GM21529 (cell line): ENCODE results near the gene VDR.
"Not testable (repeated sequence)": the region's sequence is repeated elsewhere in the genome, so short reads cannot be mapped to it uniquely, and the experiment has no call there.

Experiments used
- ATAC-seq: cut with Tn5 transposase; IDR thresholded peaks from one replicate; pipeline ENCODE4 v1.9.1; 2021; ENCODE audit not compliant: unreplicated experiment

Gene VDR

DNA sequence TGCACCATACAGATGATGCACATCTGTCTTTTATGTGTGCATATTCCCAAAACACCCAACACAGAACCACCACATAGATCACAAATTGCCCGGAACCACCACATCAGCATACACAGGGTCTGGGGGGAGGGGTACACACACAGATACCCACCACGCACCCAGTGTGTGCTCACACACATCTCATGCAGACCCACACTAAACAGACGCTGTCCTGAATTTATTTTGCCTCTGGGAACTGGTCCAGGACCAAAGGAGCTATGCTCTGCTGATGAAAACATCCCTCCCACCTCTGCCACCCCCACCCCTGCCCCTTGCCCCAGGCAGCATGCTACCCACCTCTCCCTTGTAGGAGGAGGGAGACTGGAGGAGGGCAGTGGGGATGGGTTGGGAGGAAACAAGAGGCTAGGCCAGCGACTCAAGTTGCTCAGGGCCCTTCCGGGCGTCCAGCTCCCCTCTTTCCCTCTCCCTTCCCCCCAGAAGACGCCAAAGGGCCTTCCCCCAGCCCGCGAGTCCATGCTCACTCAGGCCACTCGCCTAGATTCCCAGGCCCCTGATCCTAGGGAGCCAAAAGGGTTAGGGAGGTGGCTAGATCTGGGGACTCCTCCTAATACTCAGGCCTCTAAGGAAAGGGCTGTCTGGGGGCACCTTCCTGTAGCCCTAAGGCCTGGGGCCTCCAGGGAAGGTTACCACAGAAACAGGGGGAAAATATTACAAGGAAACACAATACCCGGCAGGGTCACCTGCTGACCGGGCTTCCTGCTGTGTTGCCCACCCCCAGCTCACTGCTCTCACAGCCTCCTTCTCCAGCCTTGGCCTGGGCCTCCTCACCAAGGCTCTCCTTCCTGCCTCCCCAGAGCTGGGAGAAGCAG, 88.2 kb downstream of the VDR start:
- no peak for ATAC-seq

DNA sequence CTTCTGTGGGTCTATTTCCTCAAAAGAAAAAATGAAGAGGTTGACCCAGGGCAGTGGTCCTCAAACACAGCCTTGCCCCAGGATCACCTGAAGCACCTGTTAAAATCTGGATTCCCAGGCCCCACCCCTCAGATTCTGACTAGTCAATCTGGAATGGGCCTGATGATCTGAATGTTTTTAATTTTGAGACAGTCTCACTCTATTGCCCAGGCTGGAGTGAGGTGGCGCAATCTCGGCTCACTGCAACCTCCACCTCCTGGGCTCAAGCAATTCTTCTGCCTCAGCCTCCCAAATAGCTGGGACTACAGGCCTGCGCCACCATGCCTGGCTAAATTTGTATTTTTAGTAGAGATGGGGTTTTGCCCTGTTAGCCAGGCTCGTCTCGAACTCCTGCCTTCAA, 89.3 kb downstream of the VDR start:
- ATAC-seq, result not testable (repeated sequence)

DNA sequence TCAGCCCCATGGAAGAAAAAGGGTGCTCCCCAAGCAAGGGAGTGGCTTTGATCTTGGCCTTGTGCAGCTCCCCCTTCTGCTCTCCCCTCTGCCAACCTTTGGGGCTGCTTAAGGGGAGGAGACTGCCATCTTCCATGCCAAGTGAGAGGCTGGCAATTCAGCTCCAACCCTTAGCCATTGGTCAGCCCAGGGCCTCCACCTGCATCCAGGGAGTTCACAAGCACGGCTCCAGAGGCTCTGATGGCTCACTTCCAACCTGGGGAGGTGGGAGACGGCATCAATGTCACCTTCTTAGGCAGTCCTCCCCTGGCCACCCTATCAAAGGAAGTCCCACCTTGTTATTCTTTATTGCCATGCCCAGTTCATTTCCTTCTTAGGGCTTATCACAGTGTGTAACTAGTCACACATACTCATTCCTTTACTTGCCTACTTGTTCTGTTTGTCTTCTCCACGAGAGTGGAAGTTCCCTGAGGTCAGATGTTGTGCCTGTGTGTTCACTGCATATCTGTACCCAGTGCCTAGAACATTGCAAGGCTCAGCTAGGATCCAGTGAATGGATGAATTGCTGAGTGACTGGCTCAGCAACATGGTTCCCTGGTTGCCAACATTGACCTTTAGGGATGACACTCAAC, 90.1 kb downstream of the VDR start:
- ATAC-seq, result no peak

DNA sequence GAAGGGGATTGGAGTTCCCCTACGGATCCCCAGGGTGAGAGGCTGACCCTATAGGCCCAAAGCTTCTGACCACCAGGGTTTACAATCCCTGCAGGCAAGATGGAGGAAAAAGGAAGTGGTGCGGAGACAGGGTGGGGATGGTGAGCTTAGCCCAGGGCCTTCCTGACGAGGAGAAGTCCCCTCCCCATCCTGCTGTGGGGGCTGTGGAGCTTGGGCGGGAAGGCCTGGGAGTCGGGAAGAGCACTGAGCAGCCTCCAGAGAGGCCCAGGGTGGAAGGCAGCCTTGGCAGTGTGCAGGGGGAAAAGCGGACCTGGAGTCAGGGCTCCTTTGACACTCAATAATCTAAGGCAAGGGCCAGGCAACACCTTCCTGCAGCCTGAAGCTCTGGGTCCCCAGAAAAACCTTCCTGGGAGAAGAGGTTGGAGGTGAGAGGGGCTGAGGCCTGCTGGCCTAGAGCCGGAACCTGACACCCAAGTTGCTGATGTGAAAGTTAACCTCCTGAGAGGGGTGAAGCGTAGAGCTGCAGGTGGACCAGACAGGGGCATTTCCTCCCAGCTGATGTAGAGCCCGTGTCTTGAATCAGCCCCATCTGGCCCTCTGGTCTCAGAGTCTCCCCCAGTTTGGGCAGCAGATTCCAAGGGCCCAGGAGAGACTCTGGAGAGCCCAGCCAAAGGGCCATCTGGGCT, 91.1 kb downstream of the VDR start:
- ATAC-seq, result peak; percentile 35

DNA sequence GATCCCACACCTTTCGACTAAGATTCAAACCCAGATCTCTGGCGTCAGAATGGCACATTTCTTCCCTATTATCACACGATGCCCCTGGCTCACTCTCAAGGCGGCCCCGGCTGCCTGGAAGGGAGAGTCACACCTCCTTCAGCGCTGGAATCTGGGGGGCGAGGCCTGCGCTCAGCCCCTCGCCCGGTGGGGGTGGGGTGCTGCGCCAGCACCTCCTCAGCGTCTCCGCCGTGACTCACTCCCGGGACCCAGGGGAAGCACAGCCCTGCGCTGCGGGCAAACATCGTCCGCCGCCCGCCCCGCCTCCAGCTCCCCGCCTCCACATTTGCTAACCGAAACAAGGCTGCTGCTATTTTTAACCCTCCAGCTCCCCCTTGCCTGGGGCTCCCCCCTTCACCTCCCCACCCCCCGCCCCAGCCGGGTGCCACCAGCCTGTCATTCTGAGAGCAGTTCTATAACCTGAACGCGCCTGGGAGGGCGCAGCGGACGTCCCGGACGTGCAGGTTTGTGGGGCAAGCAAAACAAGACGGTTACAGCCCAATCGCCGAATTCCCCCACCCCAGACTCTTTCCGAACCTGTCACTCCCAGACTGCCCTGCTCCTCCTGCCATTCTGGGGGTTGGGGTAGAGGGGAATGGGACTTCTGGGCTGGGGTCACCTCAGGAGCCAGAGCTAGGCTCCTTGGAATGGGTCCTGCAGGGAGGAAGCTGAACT, 91.8 kb downstream of the VDR start:
- peak; percentile 76 for ATAC-seq

DNA sequence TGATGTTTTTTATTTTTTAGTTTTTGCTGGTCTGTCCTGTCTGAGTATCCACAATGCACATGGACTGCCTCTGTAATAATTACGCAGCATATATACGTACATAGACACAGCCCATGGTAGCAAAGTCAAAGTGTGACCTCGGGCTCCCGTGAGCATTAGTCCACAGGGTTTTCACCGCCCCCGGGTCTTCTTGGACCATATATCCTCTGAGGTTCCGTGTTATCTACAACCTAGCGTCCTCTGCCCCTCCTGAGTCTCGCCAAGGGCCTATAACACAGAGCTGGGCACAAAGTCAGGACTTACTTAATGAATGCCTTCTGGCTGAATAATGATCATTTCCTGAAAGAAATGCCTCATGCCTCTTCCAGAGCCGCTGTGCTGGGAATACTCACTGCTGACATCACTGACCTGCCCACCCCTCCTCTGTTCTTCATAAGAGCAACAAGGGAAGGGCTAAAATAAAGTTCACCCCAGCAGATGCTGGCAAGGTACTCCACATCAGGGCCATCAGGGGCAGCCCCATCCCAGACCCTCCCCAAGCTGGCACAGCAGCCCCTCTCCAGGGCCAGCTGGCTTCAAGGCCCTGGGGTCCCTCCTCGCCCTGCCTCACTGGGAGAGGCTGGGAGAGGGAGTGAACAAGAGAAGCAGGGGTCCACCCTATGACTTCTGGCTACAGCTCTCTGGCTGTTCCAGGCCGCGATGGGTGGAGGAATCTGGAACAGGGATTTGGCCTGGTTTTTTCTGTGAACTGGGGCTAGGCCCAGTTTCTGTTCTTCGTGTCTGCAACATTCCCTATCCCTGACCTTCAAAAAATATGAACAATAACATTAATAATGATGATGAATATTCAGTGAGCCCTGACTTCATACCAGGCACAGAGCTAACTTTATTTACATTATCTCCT, 93.0 kb downstream of the VDR start:
- ATAC-seq, result no peak

DNA sequence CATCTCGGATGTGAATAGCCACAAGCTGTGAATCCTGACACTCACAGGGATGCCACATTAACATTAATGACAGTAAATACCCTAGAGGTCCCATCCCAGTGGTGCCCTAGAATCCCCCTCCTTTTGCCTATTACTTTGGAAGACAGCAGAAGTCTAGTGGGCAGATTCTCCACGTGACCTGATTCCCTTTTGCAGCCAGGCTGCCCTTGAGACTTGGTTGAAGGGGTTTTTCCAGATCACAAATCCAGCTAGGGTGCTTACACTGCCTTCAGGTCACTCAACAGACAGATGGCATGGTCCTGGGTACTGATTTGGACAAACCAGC, 93.8 kb downstream of the VDR start:
- ATAC-seq, result no peak

DNA sequence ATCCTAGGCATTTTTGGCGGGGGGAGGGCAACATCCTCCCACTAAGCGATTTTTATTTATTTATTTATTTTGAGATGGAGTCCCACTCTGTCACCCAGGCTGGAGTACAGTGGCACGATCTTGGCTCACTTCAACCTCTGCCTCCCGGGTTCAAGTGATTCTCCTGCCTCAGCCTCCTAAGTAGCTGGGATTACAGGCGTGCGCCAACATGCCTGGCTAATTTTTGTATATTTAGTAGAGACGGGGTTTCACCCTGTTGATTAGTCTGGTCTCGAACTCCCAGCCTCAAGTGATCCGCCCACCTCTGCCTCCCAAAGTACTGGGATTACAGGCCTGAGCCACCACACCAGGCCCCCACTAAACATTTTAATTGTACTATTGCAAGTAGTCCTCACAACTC, 95.3 kb downstream of the VDR start:
- not testable (repeated sequence) for ATAC-seq

DNA sequence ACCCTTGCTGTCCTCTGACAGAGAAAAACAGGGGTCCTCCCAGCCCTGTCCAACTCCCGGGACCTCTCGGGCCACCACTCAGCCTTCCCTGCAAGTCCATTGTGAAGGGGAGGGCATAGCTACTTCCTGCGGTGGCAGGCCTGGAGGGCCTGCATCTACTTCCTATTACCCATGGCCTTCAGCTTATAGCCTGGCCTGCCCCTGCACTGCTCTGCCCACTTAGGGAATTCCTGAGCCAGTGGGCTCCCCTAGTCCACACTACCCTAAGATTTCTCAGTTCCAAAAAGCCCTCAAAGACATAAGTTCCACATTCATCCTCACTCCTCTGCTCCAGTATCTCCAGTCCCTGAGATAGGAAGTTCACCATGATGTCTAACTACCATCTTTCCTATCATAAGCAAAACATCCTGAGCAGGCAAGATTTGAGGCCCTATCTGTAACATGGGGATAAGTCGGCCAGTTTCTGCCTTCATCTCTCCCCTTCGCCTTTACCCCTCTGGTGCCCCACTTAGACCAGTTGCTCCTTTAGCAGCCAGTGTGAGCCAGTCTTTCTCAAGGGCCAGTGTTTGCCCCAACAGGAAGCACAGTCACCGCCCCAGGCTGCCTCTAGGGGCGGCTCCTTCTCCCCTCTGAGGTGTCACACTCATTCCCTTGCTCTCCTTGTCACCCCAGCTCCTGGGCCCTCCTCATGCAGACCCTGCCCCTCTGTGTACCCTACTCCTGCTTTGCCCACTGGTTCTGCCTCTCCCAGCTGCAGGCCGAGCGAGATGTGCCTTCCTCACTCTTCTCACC, 96.0 kb downstream of the VDR start:
- ATAC-seq, result no peak

DNA sequence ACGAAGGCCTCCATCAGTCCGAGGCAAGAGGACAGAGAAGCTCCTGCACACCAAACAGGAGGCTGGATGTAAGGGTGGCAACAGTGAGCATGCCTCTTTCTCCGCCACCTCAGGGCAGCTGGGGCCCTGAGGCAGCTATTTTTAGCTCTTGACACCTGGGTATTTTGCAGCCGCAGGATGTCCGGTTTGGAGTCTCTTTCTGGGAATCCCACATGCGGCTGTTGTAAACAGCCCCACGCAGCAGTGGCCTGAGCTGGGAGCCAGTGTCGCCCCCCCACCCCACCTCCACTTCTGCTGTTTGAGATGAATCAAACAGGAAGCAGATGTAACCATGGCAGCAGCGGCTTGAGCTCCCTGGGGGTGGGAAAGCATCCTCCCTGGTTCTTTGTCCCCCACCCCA, 96.7 kb downstream of the VDR start:
- ATAC-seq, result peak; percentile 47

DNA sequence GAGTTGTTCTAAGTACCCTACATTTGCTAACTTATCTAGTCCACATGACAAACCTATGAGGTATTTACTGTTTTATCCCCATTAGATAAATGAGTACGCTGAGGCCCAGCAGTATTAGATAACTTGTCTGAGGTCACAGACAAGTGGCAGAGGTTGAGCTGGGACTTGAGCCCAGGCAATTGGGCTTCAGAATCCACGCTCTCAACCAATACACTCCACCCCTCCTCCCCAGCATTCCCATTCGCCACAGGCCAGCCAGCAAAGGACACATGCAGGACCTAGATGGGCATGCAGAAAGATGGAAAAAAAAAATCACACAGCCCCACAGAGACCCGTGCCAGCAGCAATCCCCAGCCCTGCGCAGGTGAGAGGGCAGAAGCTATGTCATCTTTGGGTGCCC, 97.5 kb downstream of the VDR start:
- no peak for ATAC-seq

DNA sequence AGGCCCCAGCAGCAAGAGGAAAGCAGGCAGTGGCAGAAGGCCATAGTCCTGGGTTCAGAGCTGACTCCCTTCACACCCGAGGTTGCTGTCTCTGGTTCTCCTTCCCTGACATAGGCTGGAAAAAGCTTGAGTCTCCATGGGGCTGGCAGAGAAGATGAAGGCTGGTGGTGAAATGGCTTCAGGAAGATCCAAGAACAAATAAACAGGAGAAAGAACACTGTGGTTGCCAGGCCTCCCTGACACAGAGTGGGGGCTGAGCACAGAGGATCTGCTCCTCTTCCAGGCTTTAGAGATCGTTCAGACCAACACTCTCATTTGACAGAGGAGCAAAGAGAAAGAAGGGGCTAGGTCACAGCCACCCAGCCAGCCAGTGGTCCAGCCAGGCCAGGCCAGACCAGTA, 99.4 kb downstream of the VDR start:
- ATAC-seq, result no peak

DNA sequence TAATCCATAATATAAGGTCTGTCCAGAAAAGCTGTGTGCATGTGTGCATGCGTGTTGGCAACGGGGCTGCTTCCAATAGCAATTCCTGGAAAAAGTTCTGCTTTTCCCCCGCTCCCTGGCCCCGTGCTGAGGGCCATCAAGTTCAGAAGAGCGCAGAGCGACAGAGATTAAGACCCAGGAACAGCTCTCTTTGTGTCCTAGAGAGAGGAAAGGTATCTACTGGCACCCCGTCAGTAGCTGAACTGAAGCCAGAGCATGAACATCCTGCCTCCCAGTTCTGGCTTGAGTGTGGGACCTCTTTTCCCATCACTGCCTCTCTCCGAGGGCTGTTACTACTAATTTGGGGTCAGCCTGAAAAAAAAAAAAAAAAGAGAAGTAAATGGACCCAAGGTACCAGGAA, 100.6 kb downstream of the VDR start:
- no peak for ATAC-seq

DNA sequence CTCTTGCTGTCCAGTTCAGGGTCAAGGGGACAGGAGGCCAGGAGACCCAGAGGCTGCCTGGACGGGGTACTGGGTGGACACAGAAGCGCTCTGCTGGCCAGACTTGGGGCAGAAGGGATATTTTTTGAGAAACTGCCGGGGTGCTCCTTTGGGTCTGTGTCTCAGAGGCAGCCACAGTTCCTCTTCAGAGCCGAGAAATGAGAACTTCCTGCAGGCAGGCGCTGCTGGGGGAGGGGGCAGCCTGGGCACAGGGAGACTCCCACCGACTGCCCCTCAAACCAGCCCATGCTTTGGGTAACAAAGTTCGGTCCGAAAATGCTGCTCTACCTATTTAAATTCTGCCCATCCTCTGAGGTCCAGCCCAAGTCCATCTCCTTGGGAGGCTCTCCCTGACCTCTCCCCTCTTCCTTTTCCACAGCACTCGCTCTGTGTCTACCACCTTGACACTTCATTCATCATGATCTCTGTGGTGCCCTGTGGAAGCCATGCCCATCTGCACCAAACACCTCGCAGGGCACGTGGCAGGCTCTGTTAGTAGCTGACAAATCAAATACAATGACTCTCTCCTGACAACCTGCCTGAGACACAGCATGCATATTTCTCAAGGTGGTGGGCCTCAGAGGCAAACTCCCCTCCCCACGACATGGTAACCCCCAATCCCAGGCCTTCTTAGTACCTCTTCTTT, 101.5 kb downstream of the VDR start:
- ATAC-seq, result no peak

DNA sequence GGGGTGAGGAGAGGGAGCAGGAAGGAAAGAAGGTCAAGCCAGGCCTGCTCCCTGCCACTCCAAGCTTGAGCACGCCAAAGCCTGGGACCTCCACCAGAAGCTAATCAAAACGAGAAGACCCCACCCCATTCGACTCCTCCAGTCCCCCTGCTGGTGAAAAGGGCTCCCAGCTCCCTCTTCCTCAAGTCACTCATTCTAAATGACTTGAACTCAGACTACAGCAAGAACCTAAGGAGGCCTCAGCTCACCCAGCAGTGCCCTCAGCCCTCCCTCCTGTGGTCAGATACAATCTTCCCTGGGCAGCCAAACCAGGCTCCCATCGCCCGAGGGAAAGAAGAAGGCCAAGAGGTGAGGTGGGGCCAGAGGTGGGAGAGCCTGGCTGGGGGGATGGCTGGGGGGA, 102.5 kb downstream of the VDR start:
- no peak for ATAC-seq

DNA sequence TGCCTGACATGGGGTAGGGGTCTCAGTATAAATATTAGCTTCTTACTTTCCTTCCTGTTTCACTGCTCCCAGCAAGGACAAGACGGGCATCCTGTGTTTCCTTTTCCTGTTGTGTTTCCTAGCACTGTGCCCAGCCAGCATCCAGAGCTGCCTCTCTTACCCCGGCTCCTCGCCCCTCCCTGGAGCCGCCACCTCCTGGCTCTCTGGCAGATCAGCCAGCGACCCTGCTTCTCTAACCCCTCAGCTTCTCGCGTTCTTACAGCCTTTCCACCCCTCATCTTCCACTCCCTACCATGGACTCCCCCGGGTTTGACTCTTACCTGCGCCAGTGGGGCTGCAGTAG, 102.9 kb downstream of the VDR start:
- ATAC-seq, result no peak

DNA sequence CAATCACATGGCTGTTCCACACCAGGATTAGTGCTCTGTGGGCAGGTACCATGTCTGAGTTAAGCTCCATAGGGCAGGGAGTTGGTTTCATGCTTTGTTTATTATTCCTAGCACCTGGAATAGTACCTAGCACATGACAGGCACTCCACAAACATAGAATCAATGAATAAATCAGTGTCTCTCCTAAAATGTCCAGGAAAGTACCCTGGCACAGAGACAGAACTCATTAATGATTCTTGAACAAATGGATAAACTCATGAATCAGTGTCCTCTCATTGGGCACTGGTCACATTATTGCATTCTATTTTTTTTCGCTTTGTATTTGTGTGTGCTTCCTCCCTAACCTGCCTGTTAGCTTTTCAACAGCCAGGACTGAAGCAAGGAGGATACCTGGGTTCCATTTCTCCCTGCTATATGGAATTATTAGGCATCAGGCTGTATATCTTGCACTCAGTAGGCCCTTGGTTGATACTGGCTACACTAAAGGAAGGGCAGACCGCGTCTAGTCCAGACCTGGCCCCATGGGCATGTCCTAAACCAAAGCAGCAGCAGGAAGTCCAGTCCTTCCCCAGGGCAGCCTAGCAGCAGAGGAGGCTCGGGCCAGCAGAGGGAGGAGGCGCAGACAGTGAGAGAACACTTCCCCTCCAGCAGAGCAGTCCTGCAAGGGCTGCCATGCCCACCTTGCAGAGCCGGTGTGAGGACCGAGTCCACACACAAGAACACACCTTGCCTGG, 103.5 kb downstream of the VDR start:
- no peak for ATAC-seq

DNA sequence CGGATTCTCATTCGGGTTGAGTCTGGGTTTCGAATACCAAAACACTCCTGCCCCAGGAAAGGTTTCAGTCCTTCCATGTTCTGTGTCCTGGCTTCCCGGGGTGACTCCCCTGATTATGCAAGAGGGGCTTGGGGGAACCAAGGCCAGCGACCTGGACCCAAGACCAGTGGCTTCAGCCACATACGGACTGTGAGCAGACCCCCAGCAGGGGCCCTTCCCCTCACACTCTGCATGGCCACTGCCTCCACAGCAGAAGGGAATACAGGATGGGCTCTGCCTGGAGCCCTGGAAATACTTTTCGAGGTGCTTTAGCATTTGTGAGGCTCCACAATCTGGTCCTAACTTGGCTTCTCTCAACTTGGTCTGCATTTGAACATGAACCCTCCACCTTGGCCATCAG, 104.2 kb downstream of the VDR start:
- ATAC-seq, result no peak
